Panc1 (cell line): ENCODE measurements around the gene PTK6. TPM values are rescaled to one million over a fixed set of nuclear protein-coding genes. Genes with fewer than 3 reads are reported as not detected.

Experiments used
- ATAC-seq: fragments of 200-7000 bp; cut with Tn5 transposase; 2 replicates; pipeline ENCODE4 v1.9.1; 2020; ENCODE audit warnings: mild to moderate bottlenecking, moderate library complexity
- BruUV-seq: library from RNA; stranded (reverse); fragments of 400-500 nt; replicated peaks from 2 replicates; lab custom pipeline; 2021; lab: Mats Ljungman, UMichigan
- CTCF ChIA-PET: fragments of 300-600 bp; sonication (Branson Sonifier 250); formaldehyde crosslinking; loops from one replicate; lab custom pipeline; 2022; ENCODE audit warnings: antibody characterized with exemption; lab: Charles Lee
- POLR2A ChIA-PET: fragments of 300-600 bp; sonication (Branson Sonifier 250); formaldehyde crosslinking; loops from one replicate; lab custom pipeline; 2022; ENCODE audit warnings: antibody characterized with exemption; lab: Charles Lee
- DNase-seq: peaks from one replicate; pipeline ENCODE4 v3.0.0-alpha.2; 2010; ENCODE audit warnings: low read depth, low spot score
- H3K27ac ChIP-seq: 2 replicates; pipeline ENCODE4 v1.5.1; 2011; ENCODE audit warnings: mild to moderate bottlenecking, low read length, inconsistent platforms
- H3K27me3 ChIP-seq: fragments of 200-500 bp; sonication (Bioruptor generic); 2 replicates; pipeline ENCODE4 v1.6.0; 2014; ENCODE audit warnings: low read length, inconsistent platforms; ENCODE audit not compliant: control insufficient read depth, insufficient read depth
- H3K36me3 ChIP-seq: fragments of 200-500 bp; sonication (Bioruptor generic); 2 replicates; pipeline ENCODE4 v1.5.1; 2014; ENCODE audit warnings: inconsistent platforms, mild to moderate bottlenecking, low read length, moderate library complexity; ENCODE audit not compliant: control insufficient read depth, insufficient read depth
- H3K4me1 ChIP-seq: 2 replicates; pipeline ENCODE4 v1.5.1; 2011; ENCODE audit warnings: inconsistent platforms, mild to moderate bottlenecking, low read length, moderate library complexity; ENCODE audit not compliant: control insufficient read depth, insufficient read depth
- H3K4me3 ChIP-seq, 2 experiments: 2 replicates each; pipeline ENCODE4 v1.5.1; 2011 to 2012; ENCODE audit warnings: low read depth in 2 of 2, low read length in 2 of 2, mild to moderate bottlenecking in 2 of 2, inconsistent platforms in 1 of 2, moderate library complexity in 1 of 2
- H3K9me3 ChIP-seq: fragments of 200-500 bp; sonication (Bioruptor generic); 2 replicates; pipeline ENCODE4 v1.5.1; 2014; ENCODE audit warnings: low read depth, mild to moderate bottlenecking, inconsistent platforms, low read length, moderate library complexity; ENCODE audit not compliant: control insufficient read depth, insufficient read depth
- POLR2AphosphoS5 ChIP-seq: IDR thresholded peaks from 2 replicates; pipeline ENCODE4 v1.6.1; 2012; ENCODE audit warnings: mild to moderate bottlenecking, low read depth, low read length, moderate library complexity
- REST ChIP-seq, 2 experiments: IDR thresholded peaks; 2 replicates each; pipeline ENCODE4 v1.6.1; 2011 to 2012; ENCODE audit warnings: low read depth in 2 of 2, control low read depth in 1 of 2, low read length in 1 of 2, mild to moderate bottlenecking in 1 of 2, moderate library complexity in 1 of 2; ENCODE audit not compliant: insufficient read depth in 1 of 2
- SIN3A ChIP-seq: IDR thresholded peaks from 2 replicates; pipeline ENCODE4 v1.6.1; 2012; ENCODE audit warnings: low read depth, mild to moderate bottlenecking, low read length, moderate library complexity, borderline replicate concordance; ENCODE audit not compliant: insufficient read depth
- TCF7L2 ChIP-seq: IDR thresholded peaks from 2 replicates; pipeline ENCODE4 v1.6.1; 2011; ENCODE audit warnings: mild to moderate bottlenecking, low read depth, low read length, inconsistent platforms
- in situ Hi-C: cut with HindIII; loops from 2 replicates; pipeline ENCODE4 v1.10.0; 2016; ENCODE audit warnings: low sequenced_read_pairs, low pct_unique_long_range_greater_than_20kb
- intact Hi-C: fragments of 100-400 bp; cut with micrococcal nuclease; formaldehyde crosslinking; loops from one replicate; pipeline ENCODE4 v1.10.0; 2022; ENCODE audit not compliant: unreplicated experiment
- total RNA-seq: library from RNA; stranded (reverse); gene quantifications from one replicate; pipeline ENCODE4 v1.2.1, GENCODE V29; 2021; ENCODE audit not compliant: unreplicated experiment
- TF ChIP-seq, protein P1 (sequence below): fragments of 450-650 bp; IDR thresholded peaks from 2 replicates; pipeline ENCODE4 v1.5.1; 2017; ENCODE audit warnings: mild to moderate bottlenecking

PTK6 gene
- total RNA-seq, 1 experiment from 2014 or later: 6.5 TPM

DNA sequence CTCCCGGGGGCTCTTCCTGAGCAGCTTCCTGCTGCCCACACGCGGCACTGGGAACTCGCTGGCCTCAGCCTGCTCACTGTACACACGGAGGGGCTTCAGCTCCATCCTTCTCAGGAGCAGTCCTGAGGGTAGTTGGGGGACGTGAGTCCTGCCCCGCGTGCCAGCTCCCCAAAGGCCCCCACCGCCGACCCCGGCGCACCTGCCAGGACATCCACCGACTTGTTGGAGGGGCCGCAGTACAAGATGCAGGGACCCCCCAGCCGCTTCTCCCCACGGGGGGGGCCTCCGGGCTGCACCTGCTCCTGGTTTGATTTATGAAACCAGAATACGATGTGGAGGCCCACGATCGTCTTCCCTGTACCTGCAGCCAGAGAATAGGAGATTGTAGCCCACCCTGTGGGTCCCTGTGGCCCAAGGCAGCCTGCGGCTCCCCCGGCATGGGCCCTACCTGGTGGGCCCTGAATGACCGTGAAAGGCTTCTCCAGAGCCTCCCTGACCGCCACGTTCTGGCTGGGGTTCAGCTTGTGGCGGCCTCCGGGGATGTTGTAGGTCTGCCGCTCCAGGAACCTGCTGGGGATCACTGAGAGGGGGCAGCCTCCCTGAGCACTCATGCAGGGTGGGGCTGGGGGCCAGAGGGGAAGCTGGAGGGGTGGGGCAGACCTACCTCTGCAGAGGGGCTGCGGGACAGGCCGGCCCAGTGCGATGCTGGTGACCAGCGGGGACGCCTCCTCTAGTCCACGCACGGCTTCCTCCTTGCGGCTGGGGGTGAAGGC lies 24.6 kb upstream of the PTK6 start:
- H3K27ac ChIP-seq: no peak overlapping the region
- intact Hi-C loops (no loop called here), in situ Hi-C loops (no loop called here)
- no peaks in the 10 kb centered on the region for H3K9me3 ChIP-seq
- H3K4me1 ChIP-seq: no peaks in the 10 kb centered on the region
- ATAC-seq (no peak), DNase-seq (no peak)
- H3K4me3 ChIP-seq: no peak overlapping the region
- POLR2A ChIA-PET: no interaction called here
- H3K27me3 ChIP-seq: no peaks in the 10 kb centered on the region
- TF ChIP-seq TCF7L2 (no peak), REST (IDR thresholded peaks at IDR 0.05; ENCODE audit: insufficient read depth in 1 of 2, low read depth in 2 of 2, low read length in 1 of 2) (no peak), SIN3A (no peak), POLR2AphosphoS5 (no peak)
- TF ChIP-seq, protein P1, sequence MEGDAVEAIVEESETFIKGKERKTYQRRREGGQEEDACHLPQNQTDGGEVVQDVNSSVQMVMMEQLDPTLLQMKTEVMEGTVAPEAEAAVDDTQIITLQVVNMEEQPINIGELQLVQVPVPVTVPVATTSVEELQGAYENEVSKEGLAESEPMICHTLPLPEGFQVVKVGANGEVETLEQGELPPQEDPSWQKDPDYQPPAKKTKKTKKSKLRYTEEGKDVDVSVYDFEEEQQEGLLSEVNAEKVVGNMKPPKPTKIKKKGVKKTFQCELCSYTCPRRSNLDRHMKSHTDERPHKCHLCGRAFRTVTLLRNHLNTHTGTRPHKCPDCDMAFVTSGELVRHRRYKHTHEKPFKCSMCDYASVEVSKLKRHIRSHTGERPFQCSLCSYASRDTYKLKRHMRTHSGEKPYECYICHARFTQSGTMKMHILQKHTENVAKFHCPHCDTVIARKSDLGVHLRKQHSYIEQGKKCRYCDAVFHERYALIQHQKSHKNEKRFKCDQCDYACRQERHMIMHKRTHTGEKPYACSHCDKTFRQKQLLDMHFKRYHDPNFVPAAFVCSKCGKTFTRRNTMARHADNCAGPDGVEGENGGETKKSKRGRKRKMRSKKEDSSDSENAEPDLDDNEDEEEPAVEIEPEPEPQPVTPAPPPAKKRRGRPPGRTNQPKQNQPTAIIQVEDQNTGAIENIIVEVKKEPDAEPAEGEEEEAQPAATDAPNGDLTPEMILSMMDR: no peak
- CTCF ChIA-PET: no interaction called here
- H3K36me3 ChIP-seq: no peaks in the 10 kb centered on the region
- BruUV-seq: no TSS peak

GRCh38 chr20:63560856-63561609 lies 23.9 kb upstream of the PTK6 start:
- DNase-seq (no peak), ATAC-seq (no peak)
- TF ChIP-seq, protein P1: no peak
- TF ChIP-seq SIN3A (no peak), REST (IDR thresholded peaks at IDR 0.05; ENCODE audit: insufficient read depth in 1 of 2, low read depth in 2 of 2, low read length in 1 of 2) (no peak), TCF7L2 (no peak), POLR2AphosphoS5 (no peak)
- in situ Hi-C loops (no loop called here), intact Hi-C loops (no loop called here)
- Histone ChIP-seq H3K27ac (no peak overlapping the region), H3K9me3 (no peaks in the 10 kb centered on the region), H3K36me3 (no peaks in the 10 kb centered on the region), H3K27me3 (no peaks in the 10 kb centered on the region), H3K4me1 (no peaks in the 10 kb centered on the region), H3K4me3 (no peak overlapping the region)
- no TSS peak for BruUV-seq
- ChIA-PET CTCF (no interaction called here), POLR2A (interaction anchor here (0.6 kb wide), 2 partner anchors 9 to 44 kb away, joined by 7 to 9 read pairs; no protein-coding TSS in a partner anchor)
